H9 (cell line): Measurements from ENCODE around the gene GMPR2. TPM values are rescaled to one million over a fixed set of nuclear protein-coding genes. Genes with fewer than 3 reads are reported as not detected.

ENCODE experiments used
- DNase-seq: peaks from one replicate; pipeline ENCODE4 v3.0.0-alpha.2; 2017
- H2AFZ ChIP-seq: one replicate; pipeline ENCODE4 v1.6.1; 2013; ENCODE audit warnings: mild to moderate bottlenecking, low read length, control low read depth, moderate library complexity
- H2AK5ac ChIP-seq: 2 replicates; pipeline ENCODE4 v1.6.1; 2013; ENCODE audit warnings: low read length, control low read depth, mixed read lengths; ENCODE audit not compliant: insufficient read length
- H2BK120ac ChIP-seq: one replicate; pipeline ENCODE4 v1.6.1; 2013; ENCODE audit warnings: low read depth, mild to moderate bottlenecking, low read length, control low read depth, inconsistent platforms; ENCODE audit not compliant: poor library complexity, severe bottlenecking
- H2BK12ac ChIP-seq: 2 replicates; pipeline ENCODE4 v1.6.1; 2013; ENCODE audit warnings: low read length, control low read depth, mixed read lengths, low read depth; ENCODE audit not compliant: insufficient read length
- H2BK15ac ChIP-seq: 2 replicates; pipeline ENCODE4 v1.6.1; 2013; ENCODE audit warnings: low read depth, low read length, control low read depth
- H2BK20ac ChIP-seq: one replicate; pipeline ENCODE4 v1.6.1; 2013; ENCODE audit warnings: low read depth, mild to moderate bottlenecking, low read length, control low read depth, inconsistent platforms; ENCODE audit not compliant: poor library complexity, severe bottlenecking
- H2BK5ac ChIP-seq: 2 replicates; pipeline ENCODE4 v1.6.1; 2013; ENCODE audit warnings: low read length, control low read depth, mixed read lengths; ENCODE audit not compliant: insufficient read length
- H3K14ac ChIP-seq: 2 replicates; pipeline ENCODE4 v1.6.1; 2013; ENCODE audit warnings: low read length, control low read depth; ENCODE audit not compliant: insufficient read depth
- H3K18ac ChIP-seq: 2 replicates; pipeline ENCODE4 v1.6.1; 2013; ENCODE audit warnings: low read depth, mild to moderate bottlenecking, mixed read lengths, low read length, control low read depth; ENCODE audit not compliant: insufficient read length
- H3K23ac ChIP-seq: 2 replicates; pipeline ENCODE4 v1.6.1; 2013; ENCODE audit warnings: low read length, control low read depth, mixed read lengths, low read depth; ENCODE audit not compliant: insufficient read length
- H3K23me2 ChIP-seq: 2 replicates; pipeline ENCODE4 v1.6.1; 2013; ENCODE audit warnings: low read depth, mild to moderate bottlenecking, mixed read lengths, low read length, control low read depth; ENCODE audit not compliant: insufficient read length, poor library complexity, severe bottlenecking
- H3K27ac ChIP-seq: 2 replicates; pipeline ENCODE4 v1.5.1; 2013; ENCODE audit warnings: low read length, control low read depth, mixed read lengths, low read depth; ENCODE audit not compliant: insufficient read length
- H3K27me3 ChIP-seq: 2 replicates; pipeline ENCODE4 v1.6.1; 2013; ENCODE audit warnings: low read length, control low read depth, inconsistent platforms; ENCODE audit not compliant: insufficient read depth
- H3K4ac ChIP-seq: 2 replicates; pipeline ENCODE4 v1.6.1; 2013; ENCODE audit warnings: low read depth, mild to moderate bottlenecking, control low read depth, inconsistent platforms, low read length, moderate library complexity
- H3K4me1 ChIP-seq: 2 replicates; pipeline ENCODE4 v1.6.1; 2013; ENCODE audit warnings: low read length, control low read depth, inconsistent platforms; ENCODE audit not compliant: insufficient read depth
- H3K4me2 ChIP-seq: 2 replicates; pipeline ENCODE4 v1.6.1; 2013; ENCODE audit warnings: low read length, control low read depth, mixed read lengths; ENCODE audit not compliant: insufficient read length, insufficient read depth
- H3K56ac ChIP-seq: 2 replicates; pipeline ENCODE4 v1.6.1; 2013; ENCODE audit warnings: low read depth, mild to moderate bottlenecking, mixed read lengths, low read length, control low read depth; ENCODE audit not compliant: insufficient read length
- H3K79me1 ChIP-seq: 2 replicates; pipeline ENCODE4 v1.6.1; 2013; ENCODE audit warnings: low read depth, mild to moderate bottlenecking, moderate library complexity, low read length, control low read depth, inconsistent platforms; ENCODE audit not compliant: insufficient read depth, poor library complexity, severe bottlenecking
- H3K79me2 ChIP-seq: 2 replicates; pipeline ENCODE4 v1.6.1; 2013; ENCODE audit warnings: low read length, control low read depth, inconsistent platforms; ENCODE audit not compliant: insufficient read depth
- H3K9ac ChIP-seq: 2 replicates; pipeline ENCODE4 v1.6.1; 2013; ENCODE audit warnings: low read length, control low read depth, mixed read lengths; ENCODE audit not compliant: insufficient read length; ENCODE audit errors: extremely low read depth
- H3K9me3 ChIP-seq: one replicate; pipeline ENCODE4 v1.6.1; 2013; ENCODE audit warnings: low read depth, low read length, inconsistent platforms; ENCODE audit not compliant: control insufficient read depth
- H3T11ph ChIP-seq: one replicate; pipeline ENCODE4 v1.6.1; 2013; ENCODE audit warnings: mild to moderate bottlenecking, low read length, control low read depth, inconsistent platforms
- H4K20me1 ChIP-seq: one replicate; pipeline ENCODE4 v1.6.1; 2013; ENCODE audit not compliant: control insufficient read depth, insufficient read length, insufficient read depth
- H4K5ac ChIP-seq: 2 replicates; pipeline ENCODE4 v1.6.1; 2013; ENCODE audit warnings: low read depth, mild to moderate bottlenecking, mixed read lengths, low read length, control low read depth; ENCODE audit not compliant: insufficient read length
- H4K8ac ChIP-seq: replicated peaks from 2 replicates; pipeline ENCODE4 v1.6.1; 2013; ENCODE audit warnings: low read length, control low read depth, mixed read lengths, low read depth; ENCODE audit not compliant: insufficient read length
- H4K91ac ChIP-seq: 2 replicates; pipeline ENCODE4 v1.6.1; 2013; ENCODE audit warnings: low read depth, mild to moderate bottlenecking, moderate library complexity, mixed read lengths, low read length, control low read depth; ENCODE audit not compliant: insufficient read length
- H3K27ac Mint-ChIP-seq, 3 experiments: 2 replicates in 2 of 3; 3 replicates in 1 of 3; pipeline ENCODE4 v1.8.0; 2020 to 2021; ENCODE audit warnings: mixed read lengths in 3 of 3, mild to moderate bottlenecking in 1 of 3, moderate library complexity in 1 of 3
- H3K27me3 Mint-ChIP-seq: 2 replicates; pipeline ENCODE4 v1.8.0; 2021; ENCODE audit warnings: low read depth, mild to moderate bottlenecking, moderate library complexity, mixed read lengths
- H3K36me3 Mint-ChIP-seq, 3 experiments: 2 replicates in 2 of 3; 3 replicates in 1 of 3; pipeline ENCODE4 v1.8.0; 2020 to 2021; ENCODE audit warnings: low read depth in 3 of 3, mixed read lengths in 3 of 3; ENCODE audit not compliant: insufficient read depth in 1 of 3
- H3K4me1 Mint-ChIP-seq, 2 experiments: 2 replicates each; pipeline ENCODE4 v1.8.0; 2020; ENCODE audit warnings: mixed read lengths in 2 of 2
- H3K4me3 Mint-ChIP-seq, 2 experiments: 2 replicates in 1 of 2; 3 replicates in 1 of 2; pipeline ENCODE4 v1.8.0; 2020 to 2021; ENCODE audit warnings: mild to moderate bottlenecking in 2 of 2, mixed read lengths in 2 of 2, moderate library complexity in 1 of 2
- H3K9me3 Mint-ChIP-seq, 2 experiments: 2 replicates in 1 of 2; 3 replicates in 1 of 2; pipeline ENCODE4 v1.8.0; 2020; ENCODE audit warnings: mild to moderate bottlenecking in 2 of 2, mixed read lengths in 2 of 2, moderate library complexity in 1 of 2
- WGBS: extraction: QIAGEN DNeasy Blood & Tissue Kit; methylation state at CpG from one replicate; pipeline ENCODE4 v1.1.7; 2013; ENCODE audit warnings: missing lambda C conversion rate, low lambda C conversion rate, mixed read lengths; ENCODE audit not compliant: insufficient read length; ENCODE audit errors: extremely low coverage; 5-methylcytosine and 5-hydroxymethylcytosine counted together
- total RNA-seq: library from RNA; stranded (reverse); gene quantifications from 2 replicates; pipeline ENCODE4 v1.2.1, GENCODE V29; 2021
- TF ChIP-seq, protein P1 (sequence below): fragments of 200-600 bp; sonication (generic); conservative IDR thresholded peaks from 3 replicates; pipeline ENCODE4 v1.8.0; 2021; ENCODE audit warnings: antibody characterized with exemption, mild to moderate bottlenecking

The GMPR2 gene
- total RNA-seq, 1 experiment from 2014 or later: 84.7 TPM

GRCh38 chr14:24271134-24271833, 38.6 kb downstream of the GMPR2 start, which contains the start of gene RABGGTA:
Gene RABGGTA, minus strand, starts transcription at chr14:24271597. Its CDS starts 482 bp downstream, at chr14:24271115.
- no peak within 1 kb of the TSS for H2BK5ac ChIP-seq
- DNase-seq: peak; percentile 94
- Mint-ChIP-seq H3K4me1 (peaks cover 12 to 14% of the 10 kb centered on the region in 2 experiments), H3K36me3 (peaks cover 3 to 16% (median 12%) of the 10 kb centered on the region in 3 experiments; a peak in 5 of 7 replicates), H3K27me3 (no peaks in the 10 kb centered on the region), H3K9me3 (no peaks in the 10 kb centered on the region), H3K4me3 (peak within 1 kb of the TSS; percentile 83 to 86), H3K27ac (peak within 1 kb of the TSS; percentile 88 to 97 (median 96))
- H3K79me1 ChIP-seq: no peaks in the 10 kb centered on the region
- H3K27me3 ChIP-seq: no peaks in the 10 kb centered on the region
- peak within 1 kb of the TSS; percentile 69 for H3K4me2 ChIP-seq
- no peaks in the 10 kb centered on the region for H3K4me1 ChIP-seq
- no peak within 1 kb of the TSS for H4K8ac ChIP-seq
- peaks cover 8% of the 10 kb centered on the region for H3K23me2 ChIP-seq
- H4K5ac ChIP-seq: no peak within 1 kb of the TSS
- H3K4ac ChIP-seq: no peak within 1 kb of the TSS
- no peak within 1 kb of the TSS for H3K27ac ChIP-seq
- H2BK15ac ChIP-seq: no peak within 1 kb of the TSS
- no peak within 1 kb of the TSS for H4K91ac ChIP-seq
- H3K14ac ChIP-seq: peak within 1 kb of the TSS; percentile 69; the same call in 1 of the 2 replicates
- no peak within 1 kb of the TSS for H2AK5ac ChIP-seq
- H3K79me2 ChIP-seq: no peaks in the 10 kb centered on the region
- H3T11ph ChIP-seq: no peak within 1 kb of the TSS
- no peaks in the 10 kb centered on the region for H4K20me1 ChIP-seq
- peak within 1 kb of the TSS; percentile 54 for H3K9ac ChIP-seq
- no peak within 1 kb of the TSS for H2AFZ ChIP-seq
- TF ChIP-seq, protein P1, sequence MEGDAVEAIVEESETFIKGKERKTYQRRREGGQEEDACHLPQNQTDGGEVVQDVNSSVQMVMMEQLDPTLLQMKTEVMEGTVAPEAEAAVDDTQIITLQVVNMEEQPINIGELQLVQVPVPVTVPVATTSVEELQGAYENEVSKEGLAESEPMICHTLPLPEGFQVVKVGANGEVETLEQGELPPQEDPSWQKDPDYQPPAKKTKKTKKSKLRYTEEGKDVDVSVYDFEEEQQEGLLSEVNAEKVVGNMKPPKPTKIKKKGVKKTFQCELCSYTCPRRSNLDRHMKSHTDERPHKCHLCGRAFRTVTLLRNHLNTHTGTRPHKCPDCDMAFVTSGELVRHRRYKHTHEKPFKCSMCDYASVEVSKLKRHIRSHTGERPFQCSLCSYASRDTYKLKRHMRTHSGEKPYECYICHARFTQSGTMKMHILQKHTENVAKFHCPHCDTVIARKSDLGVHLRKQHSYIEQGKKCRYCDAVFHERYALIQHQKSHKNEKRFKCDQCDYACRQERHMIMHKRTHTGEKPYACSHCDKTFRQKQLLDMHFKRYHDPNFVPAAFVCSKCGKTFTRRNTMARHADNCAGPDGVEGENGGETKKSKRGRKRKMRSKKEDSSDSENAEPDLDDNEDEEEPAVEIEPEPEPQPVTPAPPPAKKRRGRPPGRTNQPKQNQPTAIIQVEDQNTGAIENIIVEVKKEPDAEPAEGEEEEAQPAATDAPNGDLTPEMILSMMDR: peak; percentile 77
- no peak within 1 kb of the TSS for H2BK20ac ChIP-seq
- H3K18ac ChIP-seq: peak within 1 kb of the TSS; percentile 86
- H2BK120ac ChIP-seq: no peak within 1 kb of the TSS
- no peaks in the 10 kb centered on the region for H3K9me3 ChIP-seq
- H2BK12ac ChIP-seq: no peak within 1 kb of the TSS
- no peak within 1 kb of the TSS for H3K56ac ChIP-seq
- H3K23ac ChIP-seq: no peak within 1 kb of the TSS
- no CpG with 5 or more reads among the region's 61 CpGs for WGBS
